Astrocyte (in vitro differentiated cells and primary cell): ENCODE data around the gene SPTBN1. TPM values are rescaled to one million over a fixed set of nuclear protein-coding genes. Genes with fewer than 3 reads are reported as not detected.

Experiments
- DNase-seq: peaks from one replicate; pipeline ENCODE4 v3.0.0-alpha.2; 2010; ENCODE audit warnings: low read depth
- FAIRE-seq: peaks from 2 replicates; lab custom pipeline; 2011; peaks lifted over from hg19 to GRCh38; lab: Jason Lieb, UNC
- H2AFZ ChIP-seq: 2 replicates; pipeline ENCODE4 v1.6.0; 2012; ENCODE audit warnings: low read depth, low read length, inconsistent platforms
- H3K27ac ChIP-seq: 2 replicates; pipeline ENCODE4 v1.5.1; 2011; ENCODE audit warnings: low read depth, low read length, inconsistent platforms
- H3K27me3 ChIP-seq: 2 replicates; pipeline ENCODE4 v1.6.0; 2011; ENCODE audit warnings: low read length, inconsistent platforms; ENCODE audit not compliant: insufficient read depth
- H3K36me3 ChIP-seq: 2 replicates; pipeline ENCODE4 v1.5.1; 2011; ENCODE audit warnings: low read length, inconsistent platforms; ENCODE audit not compliant: insufficient read depth
- H3K4me1 ChIP-seq: 2 replicates; pipeline ENCODE4 v1.5.1; 2011; ENCODE audit warnings: low read length, inconsistent platforms; ENCODE audit not compliant: insufficient read depth
- H3K4me2 ChIP-seq: 2 replicates; pipeline ENCODE4 v1.6.0; 2012; ENCODE audit warnings: low read length, inconsistent platforms
- H3K4me3 ChIP-seq: 2 replicates; pipeline ENCODE4 v1.5.1; 2011; ENCODE audit warnings: low read depth, mild to moderate bottlenecking, low read length, inconsistent platforms; ENCODE audit not compliant: insufficient read depth
- H3K79me2 ChIP-seq: 2 replicates; pipeline ENCODE4 v1.6.0; 2012; ENCODE audit warnings: mild to moderate bottlenecking, low read length, inconsistent platforms; ENCODE audit not compliant: insufficient read depth
- H3K9ac ChIP-seq: 2 replicates; pipeline ENCODE4 v1.6.0; 2012; ENCODE audit warnings: mild to moderate bottlenecking, low read length, inconsistent platforms
- H3K9me3 ChIP-seq: 2 replicates; pipeline ENCODE4 v1.5.1; 2012; ENCODE audit warnings: low read depth, mild to moderate bottlenecking, low read length, inconsistent platforms; ENCODE audit not compliant: insufficient read depth
- H4K20me1 ChIP-seq: 2 replicates; pipeline ENCODE4 v1.6.0; 2012; ENCODE audit warnings: low read length, inconsistent platforms; ENCODE audit not compliant: insufficient read depth
- H3K27ac Mint-ChIP-seq: one replicate; pipeline ENCODE4 v1.8.0; 2021; ENCODE audit warnings: mild to moderate bottlenecking, mixed read lengths; ENCODE audit not compliant: unreplicated experiment
- H3K27me3 Mint-ChIP-seq: one replicate; pipeline ENCODE4 v1.8.0; 2021; ENCODE audit warnings: low read depth, mixed read lengths; ENCODE audit not compliant: unreplicated experiment
- H3K36me3 Mint-ChIP-seq: one replicate; pipeline ENCODE4 v1.8.0; 2021; ENCODE audit warnings: low read depth, mixed read lengths; ENCODE audit not compliant: unreplicated experiment
- H3K4me1 Mint-ChIP-seq: one replicate; pipeline ENCODE4 v1.8.0; 2021; ENCODE audit warnings: low read depth, mixed read lengths; ENCODE audit not compliant: unreplicated experiment
- H3K4me3 Mint-ChIP-seq: one replicate; pipeline ENCODE4 v1.8.0; 2021; ENCODE audit warnings: mild to moderate bottlenecking, moderate library complexity, mixed read lengths; ENCODE audit not compliant: unreplicated experiment
- H3K9me3 Mint-ChIP-seq: one replicate; pipeline ENCODE4 v1.8.0; 2021; ENCODE audit warnings: mild to moderate bottlenecking, mixed read lengths; ENCODE audit not compliant: unreplicated experiment
- CTCF ChIP-seq: IDR thresholded peaks from 2 replicates; pipeline ENCODE4 v1.5.1; 2011; ENCODE audit warnings: low read depth, mild to moderate bottlenecking, inconsistent platforms, low read length, moderate library complexity; ENCODE audit not compliant: insufficient read depth
- EZH2 ChIP-seq: IDR thresholded peaks from 2 replicates; pipeline ENCODE4 v1.6.1; 2012; ENCODE audit warnings: mild to moderate bottlenecking, low read length, inconsistent platforms; ENCODE audit not compliant: insufficient read depth
- total RNA-seq: library from RNA; stranded (reverse); gene quantifications from 2 replicates; pipeline ENCODE4 v1.2.1, GENCODE V29; 2021

The SPTBN1 gene
- total RNA-seq, 1 donor from 2014 or later, result 311 TPM

- no peaks in the 10 kb centered on the region for H3K27me3 Mint-ChIP-seq
- Histone ChIP-seq H3K36me3 (peaks cover 35% of the 10 kb centered on the region), H3K4me3 (no peak overlapping the region), H2AFZ (no peak overlapping the region), H3K9ac (peak overlapping the region; percentile 57), H3K9me3 (no peaks in the 10 kb centered on the region), H3K27ac (peak overlapping the region; percentile 82), H3K27me3 (no peaks in the 10 kb centered on the region), H3K79me2 (peaks cover 83% of the 10 kb centered on the region), H3K4me1 (peaks cover 29% of the 10 kb centered on the region), H4K20me1 (peaks cover 28% of the 10 kb centered on the region), H3K4me2 (peak overlapping the region; percentile 65)
- H3K36me3 Mint-ChIP-seq, result peaks cover 27% of the 10 kb centered on the region
- H3K4me1 Mint-ChIP-seq, result peaks cover 27% of the 10 kb centered on the region
- H3K9me3 Mint-ChIP-seq, result no peaks in the 10 kb centered on the region
- no peak for TF ChIP-seq EZH2
- no peak for TF ChIP-seq CTCF
- H3K27ac Mint-ChIP-seq, result no peak overlapping the region
- H3K4me3 Mint-ChIP-seq, result no peak overlapping the region
- no peak for FAIRE-seq
- DNase-seq, result no peak
Observed at GRCh38 chr2:54613386-54613785, 157.3 kb downstream of the SPTBN1 start.

DNA sequence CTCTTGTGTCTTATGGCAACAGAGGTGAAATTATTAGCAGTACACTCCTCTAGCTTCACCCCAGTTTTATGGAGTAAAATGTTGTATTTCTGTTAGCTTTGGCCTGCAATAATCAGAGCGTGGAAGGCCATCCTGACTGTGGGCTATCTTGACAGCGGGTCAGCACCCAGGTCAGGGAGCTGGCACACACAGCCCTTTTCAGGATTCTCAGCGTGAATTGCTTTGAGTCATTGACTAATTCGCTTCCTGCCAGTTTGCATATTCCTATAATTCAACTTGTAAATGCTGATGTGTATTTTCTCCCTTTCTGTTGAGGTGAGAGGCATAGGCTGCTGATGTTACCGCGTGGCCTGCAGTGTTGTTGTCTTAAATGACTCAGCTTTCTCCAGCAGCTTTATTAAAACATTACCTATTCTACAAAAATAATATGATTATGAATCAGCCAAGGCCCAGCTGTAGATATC is 157.7 kb downstream of the SPTBN1 start:
- Histone ChIP-seq H3K4me1 (peaks cover 29% of the 10 kb centered on the region), H3K9ac (peak overlapping the region; percentile 57), H3K27me3 (no peaks in the 10 kb centered on the region), H4K20me1 (peaks cover 31% of the 10 kb centered on the region), H3K4me3 (no peak overlapping the region), H3K79me2 (peaks cover 83% of the 10 kb centered on the region), H3K9me3 (no peaks in the 10 kb centered on the region), H3K27ac (peak overlapping the region; percentile 82), H3K36me3 (peaks cover 39% of the 10 kb centered on the region), H2AFZ (no peak overlapping the region), H3K4me2 (peak overlapping the region; percentile 65)
- no peak for TF ChIP-seq CTCF
- no peak for TF ChIP-seq EZH2
- DNase-seq (peak; percentile 83), FAIRE-seq (no peak)
- H3K4me3 Mint-ChIP-seq, result no peak overlapping the region
- H3K4me1 Mint-ChIP-seq, result peaks cover 27% of the 10 kb centered on the region
- no peaks in the 10 kb centered on the region for H3K9me3 Mint-ChIP-seq
- H3K36me3 Mint-ChIP-seq, result peaks cover 31% of the 10 kb centered on the region
- peak overlapping the region; percentile 58 for H3K27ac Mint-ChIP-seq
- no peaks in the 10 kb centered on the region for H3K27me3 Mint-ChIP-seq

DNA sequence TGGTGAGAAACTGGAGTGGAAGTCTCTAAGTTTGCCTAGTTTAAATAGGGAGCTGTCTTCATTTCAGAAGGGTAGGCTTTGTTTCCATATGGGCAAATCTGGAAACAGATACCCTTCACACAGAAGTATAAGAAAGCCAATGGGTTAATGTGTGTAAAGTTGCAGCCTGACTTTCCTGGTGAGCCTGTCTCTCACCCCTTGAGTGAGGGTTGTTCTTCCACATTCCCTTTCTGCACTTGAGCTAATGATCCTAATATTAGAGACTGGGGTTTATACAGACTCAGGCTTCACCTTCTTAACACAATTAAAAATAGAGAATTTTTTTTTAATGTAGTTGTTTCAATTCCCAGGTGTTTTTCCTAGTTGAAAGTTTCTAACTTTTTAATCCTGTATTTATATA is 158.7 kb downstream of the SPTBN1 start:
- H3K79me2 ChIP-seq, result peaks cover 83% of the 10 kb centered on the region

More for the DNA sequence above, 158.7 kb downstream of the SPTBN1 start:
- Histone ChIP-seq H4K20me1 (peaks cover 24% of the 10 kb centered on the region), H3K27ac (peak overlapping the region; percentile 82), H3K4me1 (peaks cover 29% of the 10 kb centered on the region), H3K36me3 (peaks cover 47% of the 10 kb centered on the region), H2AFZ (no peak overlapping the region), H3K9me3 (no peaks in the 10 kb centered on the region), H3K4me2 (peak overlapping the region; percentile 65), H3K4me3 (no peak overlapping the region), H3K9ac (peak overlapping the region; percentile 51), H3K27me3 (no peaks in the 10 kb centered on the region)
- no peak for FAIRE-seq
- Mint-ChIP-seq H3K27me3 (no peaks in the 10 kb centered on the region), H3K36me3 (peaks cover 35% of the 10 kb centered on the region), H3K4me1 (peaks cover 28% of the 10 kb centered on the region), H3K4me3 (no peak overlapping the region), H3K9me3 (no peaks in the 10 kb centered on the region), H3K27ac (no peak overlapping the region)
- DNase-seq, result no peak
- no peak for TF ChIP-seq EZH2
- no peak for TF ChIP-seq CTCF
